Loucy (cell line): Measurements from ENCODE around the gene TMEM156.

ENCODE experiments used
- H2AFZ ChIP-seq: fragments of 200-600 bp; sonication (generic); 2 replicates; pipeline ENCODE4 v1.6.0; 2016; ENCODE audit warnings: antibody characterized with exemption, mild to moderate bottlenecking, low read length, moderate library complexity
- H3F3A ChIP-seq: fragments of 200-600 bp; 2 replicates; pipeline ENCODE4 v1.6.0; 2016; ENCODE audit warnings: antibody characterized with exemption, low read depth, mild to moderate bottlenecking
- H3K27me3 ChIP-seq: fragments of 200-600 bp; sonication (generic); 2 replicates; pipeline ENCODE4 v1.6.1; 2014; ENCODE audit warnings: low read length, mild to moderate bottlenecking; ENCODE audit not compliant: insufficient read depth, poor library complexity, severe bottlenecking
- H3K36me3 ChIP-seq: fragments of 200-600 bp; sonication (generic); 2 replicates; pipeline ENCODE4 v1.6.1; 2016; ENCODE audit warnings: low read length; ENCODE audit not compliant: insufficient read depth
- H3K4me1 ChIP-seq: fragments of 200-600 bp; sonication (generic); 2 replicates; pipeline ENCODE4 v1.5.1; 2014; ENCODE audit warnings: low read length, mild to moderate bottlenecking; ENCODE audit not compliant: insufficient read depth, poor library complexity, severe bottlenecking
- H3K4me2 ChIP-seq: fragments of 200-600 bp; sonication (generic); 2 replicates; pipeline ENCODE4 v1.6.0; 2014; ENCODE audit warnings: antibody characterized with exemption, low read length, low read depth, mild to moderate bottlenecking; ENCODE audit not compliant: poor library complexity, severe bottlenecking
- H3K4me3 ChIP-seq: fragments of 200-600 bp; sonication (generic); 2 replicates; pipeline ENCODE4 v1.5.1; 2014; ENCODE audit warnings: low read length, mild to moderate bottlenecking, mixed read lengths; ENCODE audit not compliant: poor library complexity, severe bottlenecking
- H3K79me2 ChIP-seq: fragments of 200-600 bp; sonication (generic); 2 replicates; pipeline ENCODE4 v1.6.1; 2014; ENCODE audit warnings: low read length; ENCODE audit not compliant: insufficient read depth
- H3K9ac ChIP-seq: fragments of 200-600 bp; sonication (generic); 2 replicates; pipeline ENCODE4 v1.6.0; 2014; ENCODE audit warnings: mild to moderate bottlenecking, low read depth, low read length, moderate library complexity; ENCODE audit not compliant: poor library complexity, severe bottlenecking
- H3K9me2 ChIP-seq: fragments of 200-600 bp; sonication (generic); replicated peaks from 2 replicates; pipeline ENCODE4 v1.6.1; 2016; ENCODE audit warnings: low read depth, low read length, mixed read lengths
- H3K9me3 ChIP-seq: fragments of 200-600 bp; sonication (generic); 2 replicates; pipeline ENCODE4 v1.6.1; 2014; ENCODE audit warnings: mild to moderate bottlenecking, antibody characterized with exemption, low read length, low read depth; ENCODE audit not compliant: insufficient read depth
- H4K20me1 ChIP-seq: fragments of 200-600 bp; sonication (generic); 2 replicates; pipeline ENCODE4 v1.6.0; 2014; ENCODE audit warnings: antibody characterized with exemption, low read length, mild to moderate bottlenecking; ENCODE audit not compliant: insufficient read depth, poor library complexity, severe bottlenecking
- CTCF ChIP-seq: fragments of 200-600 bp; sonication (generic); conservative IDR thresholded peaks from 2 replicates; pipeline ENCODE4 v1.5.1; 2014; ENCODE audit warnings: mild to moderate bottlenecking, antibody characterized with exemption, low read length
- EZH2phosphoT487 ChIP-seq: fragments of 200-600 bp; IDR thresholded peaks from 2 replicates; pipeline ENCODE4 v1.6.1; 2018; ENCODE audit warnings: antibody characterized with exemption, mild to moderate bottlenecking, moderate library complexity, borderline replicate concordance

TMEM156 gene

GRCh38 chr4:39045827-39046221, 13.6 kb upstream of the TMEM156 start:
- peak overlapping the region; percentile 76 for H3K4me3 ChIP-seq
- H3K9me2 ChIP-seq = no peaks in the 10 kb centered on the region
- peaks cover 32% of the 10 kb centered on the region for H4K20me1 ChIP-seq
- peaks cover 40% of the 10 kb centered on the region for H3K4me1 ChIP-seq
- H3K4me2 ChIP-seq = peak overlapping the region; percentile 87
- peaks cover 47% of the 10 kb centered on the region for H3K79me2 ChIP-seq
- no peaks in the 10 kb centered on the region for H3F3A ChIP-seq
- TF ChIP-seq CTCF = no peak
- no peak for TF ChIP-seq EZH2phosphoT487
- no peaks in the 10 kb centered on the region for H3K9me3 ChIP-seq
- H3K36me3 ChIP-seq = no peaks in the 10 kb centered on the region
- H2AFZ ChIP-seq = peak overlapping the region; percentile 57; the same call in 1 of the 2 replicates
- peak overlapping the region; percentile 78 for H3K9ac ChIP-seq
- no peaks in the 10 kb centered on the region for H3K27me3 ChIP-seq

GRCh38 chr4:39044956-39045826, 13.0 kb upstream of the TMEM156 start:
- peaks cover 41% of the 10 kb centered on the region for H3K79me2 ChIP-seq
- H2AFZ ChIP-seq = peak overlapping the region; percentile 57
- peak overlapping the region; percentile 87 for H3K4me2 ChIP-seq
- no peaks in the 10 kb centered on the region for H3K9me3 ChIP-seq
- H3F3A ChIP-seq = no peaks in the 10 kb centered on the region
- no peaks in the 10 kb centered on the region for H3K27me3 ChIP-seq
- peak overlapping the region; percentile 78 for H3K9ac ChIP-seq
- H3K4me1 ChIP-seq = peaks cover 40% of the 10 kb centered on the region
- no peaks in the 10 kb centered on the region for H3K9me2 ChIP-seq
- no peak for TF ChIP-seq CTCF
- no peak for TF ChIP-seq EZH2phosphoT487
- peaks cover 25% of the 10 kb centered on the region for H4K20me1 ChIP-seq
- no peaks in the 10 kb centered on the region for H3K36me3 ChIP-seq
- H3K4me3 ChIP-seq = peak overlapping the region; percentile 76

- Histone ChIP-seq H4K20me1 (peaks cover 24% of the 10 kb centered on the region), H3K9ac (peak overlapping the region; percentile 78), H3K4me3 (peak overlapping the region; percentile 76), H3K9me2 (no peaks in the 10 kb centered on the region), H3K9me3 (no peaks in the 10 kb centered on the region), H3K27me3 (no peaks in the 10 kb centered on the region), H3K36me3 (no peaks in the 10 kb centered on the region), H3K4me1 (peaks cover 40% of the 10 kb centered on the region), H3K4me2 (peak overlapping the region; percentile 81), H2AFZ (peak overlapping the region; percentile 90), H3K79me2 (peaks cover 41% of the 10 kb centered on the region), H3F3A (no peaks in the 10 kb centered on the region)
- no peak for TF ChIP-seq EZH2phosphoT487
- TF ChIP-seq CTCF = no peak
These were observed 12.3 kb upstream of the TMEM156 start for GRCh38 chr4:39044364-39044955.
